Measurements from ENCODE around the gene EPB41L2. TPM values are rescaled to one million over a fixed set of nuclear protein-coding genes. Genes with fewer than 3 reads are reported as not detected.

The EPB41L2 gene
- total RNA-seq, 1 donor from 2014 or later = 124 TPM

DNA sequence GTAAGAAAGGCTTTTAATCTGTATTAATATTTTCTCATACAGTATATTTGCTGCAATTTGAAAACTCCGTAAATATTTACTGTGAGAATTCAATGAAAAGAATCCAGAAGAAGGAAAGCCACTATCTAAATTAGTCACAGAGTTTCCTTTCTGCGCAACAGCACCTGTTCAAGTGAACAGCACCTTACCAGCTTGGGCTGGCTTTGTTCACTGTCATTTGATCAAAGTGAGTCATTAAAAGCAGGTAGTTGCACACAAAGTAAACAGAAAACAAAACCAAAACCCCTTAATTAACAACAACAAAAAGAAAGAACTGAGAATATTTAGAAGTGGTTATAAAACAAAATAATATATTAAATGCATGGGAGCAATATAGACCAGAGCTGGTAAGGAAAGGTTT lies 223.0 kb downstream of the EPB41L2 start:
- no peak for DNase-seq
- intact Hi-C loops (cut with DNase I) = no loop called here
- no peak for ATAC-seq
- H3K9me3 ChIP-seq = no peaks in the 10 kb centered on the region
- H3K27ac ChIP-seq = no peak overlapping the region
- TF ChIP-seq, protein P1, sequence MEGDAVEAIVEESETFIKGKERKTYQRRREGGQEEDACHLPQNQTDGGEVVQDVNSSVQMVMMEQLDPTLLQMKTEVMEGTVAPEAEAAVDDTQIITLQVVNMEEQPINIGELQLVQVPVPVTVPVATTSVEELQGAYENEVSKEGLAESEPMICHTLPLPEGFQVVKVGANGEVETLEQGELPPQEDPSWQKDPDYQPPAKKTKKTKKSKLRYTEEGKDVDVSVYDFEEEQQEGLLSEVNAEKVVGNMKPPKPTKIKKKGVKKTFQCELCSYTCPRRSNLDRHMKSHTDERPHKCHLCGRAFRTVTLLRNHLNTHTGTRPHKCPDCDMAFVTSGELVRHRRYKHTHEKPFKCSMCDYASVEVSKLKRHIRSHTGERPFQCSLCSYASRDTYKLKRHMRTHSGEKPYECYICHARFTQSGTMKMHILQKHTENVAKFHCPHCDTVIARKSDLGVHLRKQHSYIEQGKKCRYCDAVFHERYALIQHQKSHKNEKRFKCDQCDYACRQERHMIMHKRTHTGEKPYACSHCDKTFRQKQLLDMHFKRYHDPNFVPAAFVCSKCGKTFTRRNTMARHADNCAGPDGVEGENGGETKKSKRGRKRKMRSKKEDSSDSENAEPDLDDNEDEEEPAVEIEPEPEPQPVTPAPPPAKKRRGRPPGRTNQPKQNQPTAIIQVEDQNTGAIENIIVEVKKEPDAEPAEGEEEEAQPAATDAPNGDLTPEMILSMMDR (IDR thresholded peaks at IDR 0.05) = no peak
- no peaks in the 10 kb centered on the region for H3K27me3 ChIP-seq (ENCODE audit: low read depth)
- H3K36me3 ChIP-seq = no peaks in the 10 kb centered on the region
- H3K4me1 ChIP-seq = no peaks in the 10 kb centered on the region
- no peak overlapping the region for H3K4me3 ChIP-seq

DNA sequence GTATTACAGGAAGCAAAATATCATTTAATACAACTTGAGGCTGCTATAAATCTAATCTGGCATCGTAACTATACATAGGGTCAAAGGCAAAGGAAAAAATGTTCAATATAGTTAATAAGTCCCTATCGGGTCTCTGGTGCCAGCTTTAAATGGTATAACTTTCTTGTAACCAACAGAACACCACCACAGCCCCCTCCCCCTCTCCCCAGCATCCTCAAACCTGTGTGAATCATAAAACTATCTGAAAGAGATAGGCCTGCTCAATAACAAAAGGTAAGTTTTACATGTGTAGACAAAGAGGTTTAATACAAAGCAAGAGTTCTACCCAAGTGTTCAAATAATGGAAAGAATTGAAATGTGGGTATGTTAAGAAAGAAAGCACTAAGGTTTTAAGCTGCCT lies 223.7 kb downstream of the EPB41L2 start:
- ATAC-seq = no peak
- intact Hi-C loops (cut with DNase I) = no loop called here
- TF ChIP-seq, protein P1 (IDR thresholded peaks at IDR 0.05) = no peak
- Histone ChIP-seq H3K4me1 (no peaks in the 10 kb centered on the region), H3K27ac (no peak overlapping the region), H3K9me3 (no peaks in the 10 kb centered on the region), H3K27me3 (ENCODE audit: low read depth) (no peaks in the 10 kb centered on the region), H3K36me3 (no peaks in the 10 kb centered on the region), H3K4me3 (no peak overlapping the region)
- no peak for DNase-seq

DNA sequence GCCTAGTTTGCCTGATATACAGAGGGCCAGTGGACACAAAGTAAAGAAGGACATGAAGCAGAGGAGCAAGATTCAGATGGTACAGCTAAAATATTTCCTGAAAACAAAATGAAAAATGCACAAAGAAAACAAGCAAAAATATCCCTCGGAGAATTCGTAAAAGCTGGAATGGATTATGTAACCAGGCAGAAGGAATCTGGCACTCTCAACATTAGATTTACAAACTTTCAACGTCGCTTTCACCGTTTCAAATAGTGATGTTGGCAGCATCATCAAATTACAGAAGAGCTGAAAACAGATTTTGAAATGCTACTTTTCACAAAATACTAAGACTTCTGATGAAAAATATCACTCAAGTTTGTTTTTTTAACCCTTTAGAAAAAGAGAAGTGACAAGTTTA lies 224.1 kb downstream of the EPB41L2 start:
- ATAC-seq (no peak), DNase-seq (no peak)
- intact Hi-C loops (cut with DNase I) = no loop called here
- H3K27ac ChIP-seq = no peak overlapping the region
- no peaks in the 10 kb centered on the region for H3K36me3 ChIP-seq
- TF ChIP-seq, protein P1 (IDR thresholded peaks at IDR 0.05) = no peak
- H3K27me3 ChIP-seq (ENCODE audit: low read depth) = no peaks in the 10 kb centered on the region
- H3K4me1 ChIP-seq = no peaks in the 10 kb centered on the region
- H3K9me3 ChIP-seq = no peaks in the 10 kb centered on the region
- H3K4me3 ChIP-seq = no peak overlapping the region

DNA sequence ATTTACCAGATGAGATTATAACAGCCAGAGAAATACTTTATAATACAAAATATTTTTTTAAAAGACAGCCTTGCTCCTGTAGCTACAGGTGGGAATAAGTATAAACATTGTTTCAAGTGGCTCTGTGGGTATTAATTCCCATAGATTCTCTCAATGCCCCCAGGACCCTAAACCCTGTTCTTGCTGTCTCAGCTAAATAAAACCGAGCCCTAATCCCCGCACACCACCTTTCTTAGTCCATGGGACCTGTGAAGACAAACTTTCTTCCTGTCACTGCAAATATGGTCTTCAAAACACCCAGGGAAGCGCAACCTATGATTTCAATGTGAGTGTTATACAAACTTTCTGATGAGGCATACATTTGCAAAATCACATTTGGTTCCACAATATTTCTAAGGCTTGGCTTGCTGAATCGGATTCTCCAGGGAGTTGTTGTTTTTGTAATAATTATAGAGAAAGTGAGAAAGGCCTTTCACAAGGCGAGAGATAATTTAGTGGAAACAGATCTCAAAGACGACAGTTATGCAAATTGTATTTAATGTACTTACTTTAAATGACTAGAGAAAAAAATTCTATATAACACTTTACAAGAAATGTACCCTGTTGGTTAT lies 224.7 kb downstream of the EPB41L2 start:
- Histone ChIP-seq H3K4me3 (no peak overlapping the region), H3K36me3 (no peaks in the 10 kb centered on the region), H3K27me3 (ENCODE audit: low read depth) (no peaks in the 10 kb centered on the region), H3K27ac (no peak overlapping the region), H3K9me3 (no peaks in the 10 kb centered on the region), H3K4me1 (no peaks in the 10 kb centered on the region)
- DNase-seq (no peak), ATAC-seq (no peak)
- intact Hi-C loops (cut with DNase I) = no loop called here
- TF ChIP-seq, protein P1 (IDR thresholded peaks at IDR 0.05) = no peak

DNA sequence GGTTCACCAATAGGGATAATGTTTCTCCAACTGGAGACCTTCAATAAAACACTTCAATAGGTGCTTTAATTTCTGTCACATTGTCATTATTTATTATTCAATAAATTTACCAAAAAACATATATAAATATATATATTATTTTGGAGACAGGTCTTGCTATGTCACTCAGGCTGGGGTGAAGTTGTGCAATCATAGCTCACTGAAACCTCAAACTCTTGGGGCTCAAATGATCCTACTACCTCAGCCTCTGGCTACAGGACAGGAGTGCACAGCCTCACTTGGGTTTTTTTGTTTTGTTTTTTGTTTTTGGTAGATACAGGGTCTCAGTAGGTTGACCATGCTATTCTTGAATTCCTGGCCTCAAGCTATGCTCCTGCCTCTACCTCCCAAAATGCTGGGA lies 226.0 kb downstream of the EPB41L2 start:
- DNase-seq (no peak), ATAC-seq (no peak)
- H3K27ac ChIP-seq = no peak overlapping the region
- H3K27me3 ChIP-seq (ENCODE audit: low read depth) = no peaks in the 10 kb centered on the region
- no peaks in the 10 kb centered on the region for H3K4me1 ChIP-seq
- intact Hi-C loops (cut with DNase I) = no loop called here
- no peaks in the 10 kb centered on the region for H3K36me3 ChIP-seq
- no peaks in the 10 kb centered on the region for H3K9me3 ChIP-seq
- TF ChIP-seq, protein P1 (IDR thresholded peaks at IDR 0.05) = no peak
- no peak overlapping the region for H3K4me3 ChIP-seq
